HL-60 (cell line): ENCODE data around the gene CCDC51.

Source experiments
- CTCF ChIP-seq: IDR thresholded peaks from one replicate; pipeline ENCODE4 v1.5.1; 2011; ENCODE audit warnings: low read length, control low read depth, inconsistent platforms; ENCODE audit not compliant: insufficient read depth
- TF ChIP-seq, protein P1 (sequence below): IDR thresholded peaks from 2 replicates; pipeline ENCODE4 v1.6.1; 2012; ENCODE audit warnings: low read depth; ENCODE audit not compliant: insufficient replicate concordance

- no peak for TF ChIP-seq CTCF
- TF ChIP-seq, protein P1, sequence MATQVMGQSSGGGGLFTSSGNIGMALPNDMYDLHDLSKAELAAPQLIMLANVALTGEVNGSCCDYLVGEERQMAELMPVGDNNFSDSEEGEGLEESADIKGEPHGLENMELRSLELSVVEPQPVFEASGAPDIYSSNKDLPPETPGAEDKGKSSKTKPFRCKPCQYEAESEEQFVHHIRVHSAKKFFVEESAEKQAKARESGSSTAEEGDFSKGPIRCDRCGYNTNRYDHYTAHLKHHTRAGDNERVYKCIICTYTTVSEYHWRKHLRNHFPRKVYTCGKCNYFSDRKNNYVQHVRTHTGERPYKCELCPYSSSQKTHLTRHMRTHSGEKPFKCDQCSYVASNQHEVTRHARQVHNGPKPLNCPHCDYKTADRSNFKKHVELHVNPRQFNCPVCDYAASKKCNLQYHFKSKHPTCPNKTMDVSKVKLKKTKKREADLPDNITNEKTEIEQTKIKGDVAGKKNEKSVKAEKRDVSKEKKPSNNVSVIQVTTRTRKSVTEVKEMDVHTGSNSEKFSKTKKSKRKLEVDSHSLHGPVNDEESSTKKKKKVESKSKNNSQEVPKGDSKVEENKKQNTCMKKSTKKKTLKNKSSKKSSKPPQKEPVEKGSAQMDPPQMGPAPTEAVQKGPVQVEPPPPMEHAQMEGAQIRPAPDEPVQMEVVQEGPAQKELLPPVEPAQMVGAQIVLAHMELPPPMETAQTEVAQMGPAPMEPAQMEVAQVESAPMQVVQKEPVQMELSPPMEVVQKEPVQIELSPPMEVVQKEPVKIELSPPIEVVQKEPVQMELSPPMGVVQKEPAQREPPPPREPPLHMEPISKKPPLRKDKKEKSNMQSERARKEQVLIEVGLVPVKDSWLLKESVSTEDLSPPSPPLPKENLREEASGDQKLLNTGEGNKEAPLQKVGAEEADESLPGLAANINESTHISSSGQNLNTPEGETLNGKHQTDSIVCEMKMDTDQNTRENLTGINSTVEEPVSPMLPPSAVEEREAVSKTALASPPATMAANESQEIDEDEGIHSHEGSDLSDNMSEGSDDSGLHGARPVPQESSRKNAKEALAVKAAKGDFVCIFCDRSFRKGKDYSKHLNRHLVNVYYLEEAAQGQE, result no peak
These were observed 9.2 kb downstream of the CCDC51 start for GRCh38 chr3:48430708-48431101.
